HepG2 (cell line): ENCODE data around the gene CD200. TPM values are rescaled to one million over a fixed set of nuclear protein-coding genes. Genes with fewer than 3 reads are reported as not detected.

Experiments used
- ATAC-seq: fragments of 200-7000 bp; cut with Tn5 transposase; 3 replicates; pipeline ENCODE4 v1.9.1; 2020; ENCODE audit warnings: mild to moderate bottlenecking, moderate library complexity
- BruUV-seq: library from RNA; stranded (reverse); fragments of 400-500 nt; replicated peaks from 2 replicates; lab custom pipeline; 2021; lab: Mats Ljungman, UMichigan
- CTCF ChIA-PET: fragments of 300-600 bp; formaldehyde crosslinking; extraction: SDS; loops from one replicate; lab custom pipeline; 2021; ENCODE audit warnings: low total read pairs, inconsistent platforms, low intra/inter-chr PET ratio; lab: Yijun Ruan, JAX
- POLR2A ChIA-PET: fragments of 350-600 bp; sonication (Branson Sonifier 250); formaldehyde crosslinking; loops from one replicate; lab custom pipeline; 2020; ENCODE audit warnings: antibody characterized with exemption, inconsistent platforms; lab: Yijun Ruan, JAX
- DNase-seq: peaks from one replicate; pipeline ENCODE4 v3.0.0-alpha.2; 2015; ENCODE audit warnings: low spot score
- FAIRE-seq: peaks from 3 replicates; lab custom pipeline; 2011; peaks lifted over from hg19 to GRCh38; lab: Jason Lieb, UNC
- H2AFZ ChIP-seq: one replicate; pipeline ENCODE4 v1.6.1; 2011; ENCODE audit warnings: low read length, inconsistent platforms
- H3K27ac ChIP-seq: fragments of 300-600 bp; 3 replicates; pipeline ENCODE4 v1.8.0; 2011; ENCODE audit warnings: mixed run types, mild to moderate bottlenecking, mixed read lengths, low read length, inconsistent platforms; ENCODE audit not compliant: insufficient read depth; ENCODE audit errors: extremely low read length
- H3K27me3 ChIP-seq, 2 experiments: fragments of 200-600 bp in 1 of 2; 2 replicates in 1 of 2; 3 replicates in 1 of 2; pipeline versions ENCODE4 v1.6.0 to v1.8.0; 2011; ENCODE audit warnings: low read length in 2 of 2, mild to moderate bottlenecking in 2 of 2, moderate library complexity in 2 of 2, inconsistent platforms in 1 of 2; ENCODE audit not compliant: insufficient read depth in 2 of 2, control insufficient read depth in 1 of 2
- H3K36me3 ChIP-seq, 2 experiments: fragments of 200-600 bp in 1 of 2; replicated peaks in 1 of 2; 2 replicates in 1 of 2; 3 replicates in 1 of 2; pipeline versions ENCODE4 v1.5.1 to v1.8.0; 2011; ENCODE audit warnings: low read length in 2 of 2, inconsistent platforms in 1 of 2; ENCODE audit not compliant: insufficient read depth in 2 of 2, control insufficient read depth in 1 of 2
- H3K4me1 ChIP-seq: 2 replicates; pipeline ENCODE4 v1.5.1; 2012; ENCODE audit warnings: low read length, inconsistent platforms; ENCODE audit not compliant: insufficient read depth
- H3K4me2 ChIP-seq: 2 replicates; pipeline ENCODE4 v1.6.0; 2011; ENCODE audit warnings: low read depth, low read length, inconsistent platforms
- H3K4me3 ChIP-seq, 3 experiments: fragments of 200-600 bp in 1 of 3; sonication (generic), shearing (Covaris generic) in 1 of 3; replicated peaks in 1 of 3; 2 replicates each; pipeline ENCODE4 v1.5.1; 2011 to 2016; ENCODE audit warnings: low read length in 3 of 3, inconsistent platforms in 2 of 3, low read depth in 2 of 3, mild to moderate bottlenecking in 2 of 3, control low read depth in 1 of 3, mixed read lengths in 1 of 3; ENCODE audit not compliant: insufficient read depth in 1 of 3
- H3K79me2 ChIP-seq: one replicate; pipeline ENCODE4 v1.6.1; 2011; ENCODE audit warnings: low read length, inconsistent platforms; ENCODE audit not compliant: insufficient read depth
- H3K9ac ChIP-seq: 2 replicates; pipeline ENCODE4 v1.6.0; 2011; ENCODE audit warnings: mild to moderate bottlenecking, low read depth, low read length, inconsistent platforms; ENCODE audit not compliant: insufficient read depth
- H3K9me3 ChIP-seq: 2 replicates; pipeline ENCODE4 v1.5.1; 2012; ENCODE audit warnings: mild to moderate bottlenecking, low read length
- H4K20me1 ChIP-seq: 2 replicates; pipeline ENCODE4 v1.6.0; 2011; ENCODE audit warnings: inconsistent platforms, mild to moderate bottlenecking, low read length, moderate library complexity; ENCODE audit not compliant: insufficient read depth
- AHDC1 ChIP-seq: sonication (generic); formaldehyde crosslinking; IDR thresholded peaks from 2 replicates; pipeline ENCODE4 v1.5.1; 2020; ENCODE audit warnings: mild to moderate bottlenecking, missing genetic modification reagents, borderline replicate concordance
- ATF1 ChIP-seq: IDR thresholded peaks from 2 replicates; pipeline ENCODE4 v1.6.1; 2016; ENCODE audit warnings: mild to moderate bottlenecking, control low read depth
- ATF6 ChIP-seq: sonication (generic); formaldehyde crosslinking; conservative IDR thresholded peaks from 2 replicates; pipeline ENCODE4 v1.4.0; 2020; ENCODE audit warnings: missing genetic modification reagents
- MLLT10 ChIP-seq: sonication (generic); formaldehyde crosslinking; IDR thresholded peaks from 2 replicates; pipeline ENCODE4 v1.4.0; 2020; ENCODE audit warnings: missing genetic modification reagents
- PPARG ChIP-seq: conservative IDR thresholded peaks from 2 replicates; pipeline ENCODE4 v1.6.1; 2016; ENCODE audit warnings: missing biosample characterization, missing genetic modification reagents
- ZBTB38 ChIP-seq: sonication (generic); formaldehyde crosslinking; IDR thresholded peaks from 2 replicates; pipeline ENCODE4 v1.5.1; 2020; ENCODE audit warnings: mild to moderate bottlenecking, missing genetic modification reagents
- ZSCAN20 ChIP-seq: sonication (generic); formaldehyde crosslinking; IDR thresholded peaks from 2 replicates; pipeline ENCODE4 v1.4.0; 2020; ENCODE audit warnings: missing genetic modification reagents, mild to moderate bottlenecking, borderline replicate concordance
- WGBS: methylation state at CpG from one replicate; pipeline ENCODE4 v1.1.6; 2017; ENCODE audit warnings: low lambda C conversion rate; 5-methylcytosine and 5-hydroxymethylcytosine counted together
- in situ Hi-C: cut with HindIII; loops from 2 replicates; pipeline ENCODE4 v1.10.0; 2017; ENCODE audit warnings: low pct_unique_long_range_greater_than_20kb; ENCODE audit not compliant: extremely low pct_ligation_motif_present
- intact Hi-C: fragments of 100-400 bp; cut with micrococcal nuclease; formaldehyde crosslinking; loops from one replicate; pipeline ENCODE4 v1.10.0; 2022; ENCODE audit not compliant: unreplicated experiment
- polyA plus RNA-seq, 8 experiments: library from polyadenylated mRNA; depleted of rRNA in 3 of 8; stranded (reverse) in 7 of 8; unstranded in 1 of 8; fragments of >200 nt; fragmentation: Illumina TruSeq in 4 of 8; extraction: Trizol in 4 of 8; gene quantifications; 2 replicates each; pipeline versions ENCODE4 v1.2.1 to v1.2.3, GENCODE V29; 2011 to 2016; ENCODE audit warnings: low read depth in 4 of 8, missing spikeins in 1 of 8, mixed read lengths in 1 of 8; ENCODE audit not compliant: insufficient read depth in 1 of 8
- total RNA-seq, 5 experiments: library from RNA; depleted of rRNA; stranded (reverse); fragments of >200 nt; fragmentation: Illumina TruSeq; extraction: Trizol; gene quantifications; 2 replicates each; pipeline ENCODE4 v1.2.3, GENCODE V29; 2016; ENCODE audit warnings: low read depth in 1 of 5

The CD200 gene
- total and polyA plus RNA-seq, 2 of the 13 experiments (the other 11 are each of a cell fraction or from before 2014, with no cell fraction given): not detected

- no peaks in the 10 kb centered on the region for H3K27me3 ChIP-seq
- in situ Hi-C loops: loop anchor here (10.0 kb wide), 1 partner anchor 214 kb away; no protein-coding TSS in a partner anchor
Measured at GRCh38 chr3:112320691-112321090, 12.3 kb upstream of the CD200 start.

GRCh38 chr3:112321867-112322652 lies 10.9 kb upstream of the CD200 start:
- no peaks in the 10 kb centered on the region for H3K9me3 ChIP-seq
- CTCF ChIA-PET: no interaction called here
- no peak overlapping the region for H3K4me3 ChIP-seq
- no peaks in the 10 kb centered on the region for H4K20me1 ChIP-seq
- FAIRE-seq: no peak
- in situ Hi-C loops: loop anchor here (10.0 kb wide), 1 partner anchor 213 kb away; no protein-coding TSS in a partner anchor
- H3K27ac ChIP-seq: no peak overlapping the region
- TF ChIP-seq PPARG (CRISPR knock-in tag): 0 out of 2 replicates have a peak, but pooled peaks have one; percentile 14
- TF ChIP-seq ATF6 (CRISPR knock-in tag): no peak
- TF ChIP-seq ATF1 (CRISPR knock-in tag): no peak
- no peak for TF ChIP-seq ZSCAN20 (CRISPR knock-in tag)
- no peak for TF ChIP-seq AHDC1 (CRISPR knock-in tag)
- TF ChIP-seq, all 625 proteins: peak for 1
- Histone ChIP-seq H3K4me1 (peaks cover 8% of the 10 kb centered on the region; the same call in 1 of the 2 replicates), H3K4me2 (0 out of 2 replicates have a peak overlapping the region, but pooled peaks have one; percentile 24), H3K27me3 (no peaks in the 10 kb centered on the region), H3K36me3 (no peaks in the 10 kb centered on the region), H3K79me2 (no peaks in the 10 kb centered on the region), H2AFZ (no peak overlapping the region), H3K9ac (no peak overlapping the region)
- WGBS: 1% methylated on average over 3 of the region's 5 CpGs
- no TSS peak for BruUV-seq
- intact Hi-C loops: no loop called here
- POLR2A ChIA-PET: no interaction called here
- DNase-seq (peak; percentile 11), ATAC-seq (peak; percentile 65)

More at GRCh38 chr3:112320691-112321090, 12.3 kb upstream of the CD200 start:
- ATAC-seq (no peak), DNase-seq (no peak), FAIRE-seq (no peak)
- Histone ChIP-seq H3K27ac (no peak overlapping the region), H3K9me3 (no peaks in the 10 kb centered on the region), H4K20me1 (no peaks in the 10 kb centered on the region), H3K4me1 (peaks cover 8% of the 10 kb centered on the region; the same call in 1 of the 2 replicates), H3K36me3 (no peaks in the 10 kb centered on the region), H3K4me2 (no peak overlapping the region), H3K79me2 (no peaks in the 10 kb centered on the region), H2AFZ (no peak overlapping the region), H3K4me3 (no peak overlapping the region), H3K9ac (no peak overlapping the region)
- 65% methylated on average over 1 of the region's 1 CpG for WGBS
- POLR2A ChIA-PET: no interaction called here
- TF ChIP-seq MLLT10 (CRISPR knock-in tag): no peak
- TF ChIP-seq ZBTB38 (CRISPR knock-in tag): no peak
- BruUV-seq: no TSS peak
- CTCF ChIA-PET: no interaction called here
- intact Hi-C loops: no loop called here
